GM10266 (cell line): ENCODE measurements around the gene EFHC1.

Experiments
- DNase-seq: peaks from one replicate; pipeline ENCODE4 v3.0.0; 2012; ENCODE audit errors: extremely low spot score
- TF ChIP-seq, protein P1 (sequence below): IDR thresholded peaks from 2 replicates; pipeline ENCODE4 v1.5.1; 2012; ENCODE audit warnings: mild to moderate bottlenecking, low read depth; ENCODE audit not compliant: control insufficient read depth, insufficient read depth; ENCODE audit errors: missing control alignments

The EFHC1 gene

DNA sequence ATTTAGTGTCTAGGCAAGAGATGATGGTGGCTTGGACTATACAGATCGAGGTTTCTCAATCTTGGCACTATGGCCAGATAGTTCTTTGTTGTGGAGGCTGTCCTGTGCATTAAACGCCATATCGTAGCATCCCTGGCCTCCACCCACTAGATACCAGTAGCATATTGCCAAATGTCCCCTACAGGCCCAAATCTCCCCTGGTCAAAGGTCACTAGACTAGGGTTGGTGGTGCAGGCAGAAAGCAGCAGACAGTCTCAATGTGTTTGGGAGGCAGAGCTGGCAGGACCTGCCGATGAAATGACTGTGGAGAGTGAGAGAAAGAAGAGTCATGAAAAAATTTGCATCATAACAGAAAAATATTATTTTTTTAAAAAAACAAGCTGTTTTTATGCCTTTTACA is 93.8 kb downstream of the EFHC1 start:
- DNase-seq: no peak
- TF ChIP-seq, protein P1, sequence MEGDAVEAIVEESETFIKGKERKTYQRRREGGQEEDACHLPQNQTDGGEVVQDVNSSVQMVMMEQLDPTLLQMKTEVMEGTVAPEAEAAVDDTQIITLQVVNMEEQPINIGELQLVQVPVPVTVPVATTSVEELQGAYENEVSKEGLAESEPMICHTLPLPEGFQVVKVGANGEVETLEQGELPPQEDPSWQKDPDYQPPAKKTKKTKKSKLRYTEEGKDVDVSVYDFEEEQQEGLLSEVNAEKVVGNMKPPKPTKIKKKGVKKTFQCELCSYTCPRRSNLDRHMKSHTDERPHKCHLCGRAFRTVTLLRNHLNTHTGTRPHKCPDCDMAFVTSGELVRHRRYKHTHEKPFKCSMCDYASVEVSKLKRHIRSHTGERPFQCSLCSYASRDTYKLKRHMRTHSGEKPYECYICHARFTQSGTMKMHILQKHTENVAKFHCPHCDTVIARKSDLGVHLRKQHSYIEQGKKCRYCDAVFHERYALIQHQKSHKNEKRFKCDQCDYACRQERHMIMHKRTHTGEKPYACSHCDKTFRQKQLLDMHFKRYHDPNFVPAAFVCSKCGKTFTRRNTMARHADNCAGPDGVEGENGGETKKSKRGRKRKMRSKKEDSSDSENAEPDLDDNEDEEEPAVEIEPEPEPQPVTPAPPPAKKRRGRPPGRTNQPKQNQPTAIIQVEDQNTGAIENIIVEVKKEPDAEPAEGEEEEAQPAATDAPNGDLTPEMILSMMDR: no peak

DNA sequence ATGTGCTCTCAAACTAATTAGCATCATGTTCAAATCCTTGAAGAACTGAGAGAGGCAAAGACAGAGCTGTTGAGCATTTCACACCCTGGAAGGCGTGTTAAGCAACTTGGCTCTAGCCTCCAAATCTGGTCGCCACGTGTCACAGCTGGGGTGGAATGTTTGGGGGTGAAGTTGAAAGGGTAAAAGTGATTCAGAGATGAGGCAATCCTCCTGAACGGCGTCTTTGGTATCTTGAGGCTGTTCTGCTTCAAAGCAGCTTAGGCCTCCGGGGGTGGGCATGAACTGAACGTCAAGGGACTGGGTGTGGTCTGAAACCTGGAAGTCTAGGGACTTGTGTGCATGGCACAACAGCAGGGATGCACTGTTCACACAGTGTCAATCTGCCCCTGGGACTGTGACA is 94.4 kb downstream of the EFHC1 start:
- no peak for DNase-seq
- TF ChIP-seq, protein P1: no peak

DNA sequence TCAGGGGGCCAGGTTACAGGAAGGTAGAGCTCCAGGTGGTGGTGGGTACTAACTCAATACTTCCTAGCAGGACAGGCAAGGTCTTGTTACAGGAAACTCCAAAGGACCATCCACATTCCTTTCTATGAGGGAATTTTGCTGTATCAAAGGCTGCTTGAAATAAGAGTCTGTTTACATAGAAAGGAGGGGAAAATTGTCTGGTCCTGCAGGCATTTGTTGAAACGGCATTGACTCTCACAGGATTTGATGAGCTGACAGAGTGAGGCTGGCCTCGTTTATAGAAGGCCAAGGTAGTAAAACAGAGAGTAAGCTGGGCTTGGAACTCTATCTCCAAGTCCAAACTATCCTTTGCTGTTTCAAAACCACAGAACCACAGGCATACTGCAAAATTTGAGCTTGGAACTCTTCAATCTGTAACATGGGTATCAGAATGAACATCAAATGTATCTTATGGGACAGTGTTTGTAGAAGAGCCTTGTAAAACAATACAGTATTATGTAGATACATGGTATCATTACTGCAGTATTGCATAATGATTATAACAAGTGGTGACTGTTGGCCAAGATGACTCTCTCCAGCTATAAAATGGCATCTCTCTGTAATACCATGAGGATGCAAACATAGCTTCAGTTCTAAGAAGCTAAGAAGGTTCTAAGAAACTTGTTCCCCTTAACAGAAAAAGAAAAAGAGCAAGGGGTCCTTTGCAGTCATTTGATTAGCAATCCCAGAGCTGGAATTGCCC is 95.2 kb downstream of the EFHC1 start:
- TF ChIP-seq, protein P1: no peak
- DNase-seq: no peak

DNA sequence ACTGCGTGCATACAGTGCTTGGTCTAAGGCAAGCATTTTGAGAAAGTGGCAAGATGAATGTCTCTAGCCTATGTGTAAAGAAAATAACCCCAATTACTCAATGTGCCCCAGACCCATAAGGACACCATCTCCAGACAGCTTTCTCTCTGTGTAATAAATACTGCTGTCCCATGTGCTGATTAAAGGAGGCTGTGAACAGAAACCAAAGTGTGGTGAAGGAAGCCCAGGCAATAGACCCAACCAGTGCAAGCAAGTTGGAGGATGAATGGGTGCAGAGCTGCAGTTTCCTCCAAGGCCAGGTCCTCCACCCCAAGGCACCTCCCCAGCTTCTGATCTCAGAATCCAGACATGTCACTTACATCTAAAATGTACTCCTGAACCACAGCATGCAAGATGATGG is 96.1 kb downstream of the EFHC1 start:
- DNase-seq: no peak
- TF ChIP-seq, protein P1: no peak

DNA sequence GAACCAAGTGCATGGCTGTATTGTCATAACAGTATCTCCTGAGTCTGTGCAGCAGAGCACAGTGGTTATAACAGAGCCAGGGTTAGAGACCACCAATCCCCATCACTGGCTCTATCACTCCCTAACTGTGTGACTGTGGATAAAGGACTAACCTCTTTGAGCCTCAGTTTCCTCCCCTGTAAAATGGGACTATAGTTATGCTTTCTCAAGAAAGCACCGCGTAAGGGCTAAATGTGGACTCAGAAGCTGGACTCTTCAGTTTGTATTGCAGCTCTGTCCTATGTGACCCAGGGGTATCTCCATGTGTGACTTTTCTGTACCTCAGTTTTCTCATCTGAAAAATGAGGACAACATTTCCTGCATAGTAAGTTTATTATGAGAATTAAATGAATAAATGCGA is 96.8 kb downstream of the EFHC1 start:
- TF ChIP-seq, protein P1: no peak

DNA sequence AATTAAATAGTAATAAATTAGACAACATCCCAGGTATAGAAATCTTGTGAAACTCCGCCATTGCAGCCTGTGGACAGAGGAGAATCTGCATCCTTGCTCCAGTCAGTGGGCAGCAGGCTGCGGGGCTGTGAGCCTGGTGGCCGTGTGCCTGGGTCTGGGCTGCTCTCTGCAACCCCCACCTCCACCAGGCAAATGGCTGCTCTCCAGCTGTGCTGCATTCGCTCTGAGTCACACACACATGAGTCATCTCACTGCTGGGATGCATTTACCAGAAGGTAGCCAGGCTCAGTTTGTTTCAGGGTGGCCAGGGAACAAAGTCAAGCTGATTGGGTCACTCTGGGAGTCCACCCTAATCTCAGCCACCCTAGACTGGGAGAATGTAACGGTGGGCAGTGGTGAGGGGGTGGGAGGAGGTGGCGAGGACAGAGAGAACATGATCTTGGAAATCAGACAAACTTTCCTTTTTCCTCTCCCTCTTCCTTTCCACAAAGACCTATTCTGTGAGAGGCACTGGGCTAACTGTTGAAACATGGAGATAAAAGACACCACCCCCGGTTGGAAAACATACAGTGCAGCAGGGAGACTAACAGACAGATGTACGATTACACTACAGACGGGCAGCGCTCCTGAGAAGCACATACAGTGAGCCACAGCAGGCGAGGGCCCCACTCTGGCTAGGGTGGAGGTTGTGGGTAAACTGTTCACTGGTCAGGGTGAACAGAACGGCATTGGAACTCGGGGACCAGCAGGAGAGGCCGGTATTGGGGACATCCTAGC is 97.5 kb downstream of the EFHC1 start:
- DNase-seq: no peak
- TF ChIP-seq, protein P1: no peak

More for the DNA sequence above, 96.8 kb downstream of the EFHC1 start:
- DNase-seq: no peak
